Astrocyte of the spinal cord (primary cell): ENCODE measurements around the gene AOC1.
A peak's percentile ranks its signal among the peaks of the same experiment; 100 is the strongest.

Experiments used
- DNase-seq: peaks from one replicate; pipeline ENCODE4 v3.0.0; 2011; ENCODE audit warnings: low read depth, low spot score
- H3K4me3 ChIP-seq: 2 replicates; pipeline ENCODE4 v1.5.1; 2011; ENCODE audit warnings: low read depth, mild to moderate bottlenecking, low read length, moderate library complexity
- in situ Hi-C: cut with HindIII; loops from 2 replicates; pipeline ENCODE4 v1.10.0; 2017; ENCODE audit warnings: low sequenced_read_pairs
- TF ChIP-seq, protein P1 (sequence below): IDR thresholded peaks from 2 replicates; pipeline ENCODE4 v1.5.1; 2012; ENCODE audit warnings: low read depth, mild to moderate bottlenecking, low read length, inconsistent platforms

AOC1 gene

DNA sequence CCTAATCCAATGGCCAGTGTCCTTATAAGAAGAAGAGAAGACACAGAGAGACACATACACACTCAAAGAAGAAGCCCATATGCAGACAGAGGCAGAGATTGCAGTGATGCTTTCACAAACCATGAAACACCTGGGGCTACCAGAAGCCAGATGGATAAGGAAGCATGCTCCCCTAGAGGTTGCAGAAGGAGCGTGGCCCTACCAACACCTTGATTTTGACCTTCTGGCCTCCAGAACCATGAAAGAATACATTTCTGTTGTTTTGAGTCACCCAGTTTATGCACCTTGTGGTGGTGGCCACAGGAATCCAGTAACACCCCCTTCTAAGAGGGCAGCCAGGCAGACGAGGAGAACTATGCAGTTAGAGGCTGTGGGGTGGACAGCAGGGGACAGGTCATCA is 43.5 kb downstream of the AOC1 start:
- in situ Hi-C loops, result no loop called here
- DNase-seq, result no peak
- H3K4me3 ChIP-seq, result no peak overlapping the region
- TF ChIP-seq, protein P1, sequence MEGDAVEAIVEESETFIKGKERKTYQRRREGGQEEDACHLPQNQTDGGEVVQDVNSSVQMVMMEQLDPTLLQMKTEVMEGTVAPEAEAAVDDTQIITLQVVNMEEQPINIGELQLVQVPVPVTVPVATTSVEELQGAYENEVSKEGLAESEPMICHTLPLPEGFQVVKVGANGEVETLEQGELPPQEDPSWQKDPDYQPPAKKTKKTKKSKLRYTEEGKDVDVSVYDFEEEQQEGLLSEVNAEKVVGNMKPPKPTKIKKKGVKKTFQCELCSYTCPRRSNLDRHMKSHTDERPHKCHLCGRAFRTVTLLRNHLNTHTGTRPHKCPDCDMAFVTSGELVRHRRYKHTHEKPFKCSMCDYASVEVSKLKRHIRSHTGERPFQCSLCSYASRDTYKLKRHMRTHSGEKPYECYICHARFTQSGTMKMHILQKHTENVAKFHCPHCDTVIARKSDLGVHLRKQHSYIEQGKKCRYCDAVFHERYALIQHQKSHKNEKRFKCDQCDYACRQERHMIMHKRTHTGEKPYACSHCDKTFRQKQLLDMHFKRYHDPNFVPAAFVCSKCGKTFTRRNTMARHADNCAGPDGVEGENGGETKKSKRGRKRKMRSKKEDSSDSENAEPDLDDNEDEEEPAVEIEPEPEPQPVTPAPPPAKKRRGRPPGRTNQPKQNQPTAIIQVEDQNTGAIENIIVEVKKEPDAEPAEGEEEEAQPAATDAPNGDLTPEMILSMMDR, result no peak

- H3K4me3 ChIP-seq, result no peak overlapping the region
- in situ Hi-C loops, result no loop called here
- TF ChIP-seq, protein P1, result no peak
- no peak for DNase-seq
These were observed 44.4 kb downstream of the AOC1 start for GRCh38 chr7:150896562-150897209.

- no peak for DNase-seq
- in situ Hi-C loops, result no loop called here
- H3K4me3 ChIP-seq, result no peak overlapping the region
- TF ChIP-seq, protein P1, result no peak
These were observed 45.5 kb downstream of the AOC1 start for GRCh38 chr7:150897502-150898474.

DNA sequence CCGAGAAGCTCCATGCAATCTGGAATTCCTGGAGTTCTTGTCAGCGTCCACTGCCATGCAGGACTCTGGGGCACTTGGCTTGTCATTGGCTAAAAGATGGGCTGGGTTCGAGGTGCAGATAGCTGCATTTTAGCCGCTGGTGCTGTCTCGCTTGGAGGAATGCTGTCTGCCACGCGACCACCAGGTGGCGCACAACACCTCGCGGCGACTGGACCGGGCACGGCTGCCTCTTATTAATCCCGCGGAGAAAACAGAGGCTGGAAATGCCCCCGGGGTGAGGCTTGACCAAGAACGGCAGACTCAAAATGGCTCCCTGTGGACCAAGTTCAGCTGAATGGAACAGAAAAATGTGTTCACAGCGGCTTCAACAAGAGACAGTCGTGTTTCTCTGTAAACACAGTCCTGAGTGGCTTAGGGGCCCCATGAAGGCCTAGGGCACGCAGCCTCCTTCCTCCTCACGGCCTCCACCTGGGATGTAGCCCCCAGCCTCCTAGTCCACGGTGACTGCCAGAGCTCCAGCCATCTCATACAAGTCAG is 46.2 kb downstream of the AOC1 start:
- TF ChIP-seq, protein P1, result peak; percentile 92
- peak; percentile 60 for DNase-seq
- in situ Hi-C loops, result no loop called here
- H3K4me3 ChIP-seq, result no peak overlapping the region

DNA sequence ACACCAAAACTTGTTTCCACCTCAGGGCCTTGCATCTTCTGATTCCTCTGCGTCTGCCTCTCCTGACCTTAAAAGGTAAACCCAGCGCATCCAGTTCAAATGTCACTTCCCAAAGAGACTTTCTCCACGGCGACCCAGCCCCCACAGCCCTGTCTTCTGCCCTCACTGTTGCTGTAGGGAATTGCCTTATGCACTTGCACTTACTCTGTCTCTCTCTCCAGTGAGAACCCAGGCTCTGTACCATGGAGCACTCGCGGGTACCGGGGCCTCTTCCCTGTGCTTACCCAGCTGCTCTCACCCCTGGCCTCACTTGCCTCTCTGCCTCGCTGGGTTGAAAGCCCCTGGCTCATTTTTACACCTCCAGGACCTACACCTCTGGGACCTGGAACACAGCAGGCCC is 48.4 kb downstream of the AOC1 start:
- no peak for DNase-seq
- TF ChIP-seq, protein P1, result no peak
- in situ Hi-C loops, result no loop called here
- H3K4me3 ChIP-seq, result no peak overlapping the region

DNA sequence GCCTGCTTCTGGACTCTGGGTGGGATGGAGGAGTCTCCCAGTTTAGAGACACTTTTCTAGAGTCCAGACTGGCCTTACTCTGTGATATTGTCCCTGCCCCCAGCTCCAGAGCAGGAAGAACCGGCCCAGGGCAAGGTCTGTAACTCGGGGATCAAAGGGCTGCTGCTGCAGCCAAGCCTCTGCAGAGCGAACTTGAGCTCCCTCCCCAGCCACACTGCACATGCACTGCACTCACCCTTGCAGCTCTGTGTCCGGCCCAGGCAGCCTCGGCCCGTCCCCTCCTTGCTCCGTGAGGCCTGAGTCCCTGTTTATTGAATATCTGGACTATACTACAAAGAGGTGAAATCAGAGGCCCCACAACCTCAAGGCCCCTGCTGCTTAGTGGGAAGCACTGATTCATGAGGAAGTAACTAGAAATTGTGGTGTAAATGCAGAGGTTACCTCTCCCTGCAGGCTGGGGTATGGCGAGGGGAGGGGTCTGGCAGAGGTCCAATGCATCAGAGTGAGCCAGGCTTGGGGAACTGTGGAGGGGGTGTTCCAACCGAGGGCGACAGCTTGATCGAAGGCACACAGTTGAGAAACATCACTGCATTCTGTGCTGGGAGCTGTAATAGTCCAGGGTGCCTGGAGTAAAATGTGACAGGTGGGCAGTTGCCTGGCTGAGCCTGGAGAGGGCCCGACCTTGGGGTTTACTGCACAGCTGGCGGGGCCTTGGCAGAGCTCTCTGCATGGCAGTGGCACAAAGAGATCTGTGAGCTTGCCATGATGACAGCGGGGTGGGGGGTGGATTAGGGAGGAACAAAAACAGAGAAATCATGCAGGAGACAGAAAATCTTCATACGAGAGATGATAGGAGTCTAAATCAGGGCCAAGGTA is 49.1 kb downstream of the AOC1 start:
- H3K4me3 ChIP-seq, result no peak overlapping the region
- no peak for DNase-seq
- in situ Hi-C loops, result no loop called here
- TF ChIP-seq, protein P1, result no peak
